Ovary (tissue), 9 donors: ENCODE data around the gene CRACR2A. TPM values are rescaled to one million over a fixed set of nuclear protein-coding genes. Genes with fewer than 3 reads are reported as not detected.

Experiments
- DNase-seq, 5 donors: peaks; one replicate each; pipeline ENCODE4 v3.0.0-alpha.2; 2019 to 2020
- H3K27ac ChIP-seq, 2 donors: fragments of 200-600 bp; one replicate each; pipeline versions ENCODE4 v1.5.1 to v1.8.0; 2019 to 2022
- H3K27me3 ChIP-seq: fragments of 200-600 bp; one replicate; pipeline ENCODE4 v1.8.0; 2022
- H3K36me3 ChIP-seq: fragments of 200-600 bp; sonication (generic); one replicate; pipeline ENCODE4 v1.5.1; 2019
- H3K4me1 ChIP-seq: one replicate; pipeline ENCODE4 v1.8.1; 2013; ENCODE audit warnings: mild to moderate bottlenecking, moderate library complexity; ENCODE audit not compliant: insufficient read depth
- H3K4me3 ChIP-seq: fragments of 200-600 bp; sonication (generic); one replicate; pipeline ENCODE4 v1.5.1; 2017
- H3K9me3 ChIP-seq, 2 donors: fragments of 200-600 bp in 1 of 2; sonication (generic) in 1 of 2; one replicate each; pipeline versions ENCODE4 v1.5.1 to v1.8.1; 2013 to 2019; ENCODE audit warnings: mild to moderate bottlenecking in 1 of 2, moderate library complexity in 1 of 2
- CTCF ChIP-seq, 3 donors: fragments of 450-650 bp in 2 of 3; fragments of 200-600 bp in 1 of 3; IDR thresholded peaks; one replicate each; pipeline versions ENCODE4 v1.5.1 to v1.8.0; 2016 to 2022; ENCODE audit warnings: antibody characterized with exemption in 3 of 3, mild to moderate bottlenecking in 1 of 3
- EP300 ChIP-seq: sonication (generic); formaldehyde crosslinking; IDR thresholded peaks from one replicate; pipeline ENCODE4 v1.6.1; 2017; ENCODE audit warnings: antibody characterized with exemption
- POLR2A ChIP-seq: fragments of 450-650 bp; IDR thresholded peaks from one replicate; pipeline ENCODE4 v1.6.1; 2017; ENCODE audit warnings: antibody characterized with exemption, mild to moderate bottlenecking, moderate library complexity
- WGBS, 3 donors: extraction: QIAGEN DNeasy Blood & Tissue Kit in 1 of 3; methylation state at CpG; one replicate each; pipeline versions ENCODE4 v1.1.5 to v1.1.7; 2013 to 2017; 5-methylcytosine and 5-hydroxymethylcytosine counted together
- intact Hi-C, 4 donors: fragments of 100-400 bp; cut with DNase I; formaldehyde crosslinking; loops; one replicate each; pipeline versions ENCODE4 v1.11.0 to v1.15.1; 2022 to 2023
- polyA plus RNA-seq, 2 donors: library from polyadenylated mRNA; stranded (reverse); fragments of 200-250 nt in 1 of 2; fragments of 350-450 nt in 1 of 2; fragmentation: Illumina TruSeq in 1 of 2; extraction: RNeasy Lipid Tissue Mini Kit (QIAGEN cat#74804) in 1 of 2; gene quantifications; one replicate each; pipeline ENCODE4 v1.2.3, GENCODE V29; 2013 to 2014
- total RNA-seq, 7 donors: library from RNA; depleted of rRNA in 2 of 7; stranded (reverse); fragments of >200 nt in 2 of 7; fragmentation: NEBNext Ultra II Directional in 3 of 7; extraction: Animal tissue kit (Norgen Biotek cat#: 25700) in 3 of 7; gene quantifications; one replicate each; pipeline versions ENCODE4 v1.1.0 to v1.2.4, GENCODE V29; 2016 to 2023
- donor health status: DM: no; HTN: no; CAD: no; lungs with moderate emphysema.
- donor health status: DM: no; HTN: no; CAD: no.
- donor health status: Bipolar disorder and iron deficiency.
- donor health status: DM: yes; HTN: yes; CAD: no.
- donor health status: DM: no; HTN: no; CAD: no.
- donor health status: DM: yes; HTN: yes; CAD: no.

Gene CRACR2A
- total and polyA plus RNA-seq, 9 donors, result 1.8 to 7.7 (median 4.4) TPM

DNA sequence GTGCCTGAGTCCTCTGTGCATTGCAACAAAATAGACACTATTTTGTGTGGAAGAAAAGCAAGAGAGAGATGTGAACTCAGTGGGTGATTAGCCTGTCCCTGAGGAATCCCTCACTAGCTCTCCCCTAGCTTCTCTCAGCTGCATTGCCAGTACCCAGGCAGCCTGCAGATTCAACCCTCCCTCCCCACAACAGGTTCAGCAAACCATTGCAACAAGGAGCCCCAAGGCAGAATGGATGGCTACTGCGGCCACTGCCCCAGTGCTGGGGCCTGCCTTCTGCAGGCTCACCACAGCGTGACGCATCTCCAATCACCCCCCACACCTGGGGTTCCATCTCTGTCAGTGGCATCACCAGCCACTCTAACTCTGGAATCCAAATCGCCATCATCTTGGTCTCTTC is 2.3 kb downstream of the CRACR2A start:
- TF ChIP-seq EP300 (no peak), POLR2A (no peak), CTCF (IDR thresholded peaks at IDR 0.05) (no peak)
- Histone ChIP-seq H3K27me3 (no peaks in the 10 kb centered on the region), H3K4me1 (peaks cover 9% of the 10 kb centered on the region), H3K4me3 (no peak overlapping the region), H3K27ac (no peak overlapping the region), H3K9me3 (no peaks in the 10 kb centered on the region), H3K36me3 (no peaks in the 10 kb centered on the region)
- intact Hi-C loops, result no loop called here
- DNase-seq, result no peak
- WGBS, 3 donors, result 92 to 100% (median 99%) methylated on average over 3 of the region's 4 CpGs

DNA sequence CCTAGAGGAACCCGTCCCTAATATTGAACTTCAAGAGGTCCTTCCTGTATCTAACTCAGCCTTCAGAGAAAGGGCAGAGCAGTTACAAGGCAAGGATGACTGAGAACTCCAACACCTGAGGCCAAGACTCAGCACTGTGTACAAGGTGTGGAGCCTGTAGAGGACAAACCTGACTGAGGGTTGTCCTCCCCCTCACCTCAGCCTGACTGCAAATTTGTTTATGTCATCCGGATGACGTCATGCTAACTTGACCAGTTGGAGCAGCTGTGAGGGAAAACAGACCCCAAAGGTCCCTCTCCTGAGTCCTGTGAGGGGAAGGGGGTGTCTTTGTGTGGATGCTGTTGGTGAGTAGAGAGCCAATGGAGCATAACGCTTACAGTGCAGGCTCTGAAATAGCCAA is 4.3 kb downstream of the CRACR2A start:
- no peaks in the 10 kb centered on the region for H3K36me3 ChIP-seq
- no peaks in the 10 kb centered on the region for H3K9me3 ChIP-seq
- H3K4me3 ChIP-seq, result no peak overlapping the region
- DNase-seq, result no peak
- H3K27me3 ChIP-seq, result no peaks in the 10 kb centered on the region
- H3K4me1 ChIP-seq, result peaks cover 5% of the 10 kb centered on the region
- no peak overlapping the region for H3K27ac ChIP-seq
- intact Hi-C loops, result no loop called here
- TF ChIP-seq EP300 (no peak), CTCF (IDR thresholded peaks at IDR 0.05) (no peak), POLR2A (no peak)
- WGBS, 3 donors, result 76 to 80% (median 79%) methylated on average over 4 of the region's 4 CpGs

- WGBS, 3 donors, result 69 to 88% (median 71%) methylated on average over 5 of the region's 5 CpGs
- H3K4me3 ChIP-seq, result no peak overlapping the region
- TF ChIP-seq POLR2A (no peak), EP300 (no peak), CTCF (IDR thresholded peaks at IDR 0.05) (no peak)
- H3K27ac ChIP-seq, result no peak overlapping the region
- no peaks in the 10 kb centered on the region for H3K36me3 ChIP-seq
- peaks cover 5% of the 10 kb centered on the region for H3K4me1 ChIP-seq
- intact Hi-C loops, result no loop called here
- no peaks in the 10 kb centered on the region for H3K9me3 ChIP-seq
- DNase-seq, result no peak
- no peaks in the 10 kb centered on the region for H3K27me3 ChIP-seq
These were observed 4.8 kb downstream of the CRACR2A start for GRCh38 chr12:3747976-3748619.

GRCh38 chr12:3747543-3747942 is 5.4 kb downstream of the CRACR2A start:
- Histone ChIP-seq H3K4me3 (no peak overlapping the region), H3K27me3 (no peaks in the 10 kb centered on the region), H3K9me3 (no peaks in the 10 kb centered on the region), H3K4me1 (peaks cover 3% of the 10 kb centered on the region), H3K36me3 (no peaks in the 10 kb centered on the region), H3K27ac (no peak overlapping the region)
- intact Hi-C loops, result no loop called here
- TF ChIP-seq POLR2A, result no peak
- no peak for TF ChIP-seq EP300
- no peak for TF ChIP-seq CTCF (IDR thresholded peaks at IDR 0.05)
- WGBS, 3 donors, result 85 to 96% (median 90%) methylated on average over 6 of the region's 6 CpGs
- DNase-seq, result no peak
